ENCODE results near the gene ATN1. TPM values are rescaled to one million over a fixed set of nuclear protein-coding genes. Genes with fewer than 3 reads are reported as not detected.
"Not testable (repeated sequence)": the region's sequence is repeated elsewhere in the genome, so short reads cannot be mapped to it uniquely, and the experiment has no call there.

Gene ATN1
- total and polyA plus RNA-seq, 2 of the 8 experiments (the other 6 are each of a cell fraction or from before 2014, with no cell fraction given) = 20.6 to 73.4 TPM

- TF ChIP-seq CBX5 (IDR thresholded peaks at IDR 0.05; ENCODE audit: low read depth, low read length) = no peak
- TF ChIP-seq POU5F1 (IDR thresholded peaks at IDR 0.05; ENCODE audit: low read depth, low read length) = no peak
- TF ChIP-seq SRF (IDR thresholded peaks at IDR 0.05; ENCODE audit: low read depth, low read length) = no peak
- no peak for TF ChIP-seq CBX8 (IDR thresholded peaks at IDR 0.05; ENCODE audit: borderline replicate concordance, low read depth, low read length)
- TF ChIP-seq JUND (IDR thresholded peaks at IDR 0.05; ENCODE audit: low read length) = no peak
- no peak for TF ChIP-seq TAF1 (IDR thresholded peaks at IDR 0.05; ENCODE audit: low read depth, low read length)
- TF ChIP-seq SP1 (IDR thresholded peaks at IDR 0.05; ENCODE audit: low read depth, low read length) = no peak
- TF ChIP-seq SAP30 (IDR thresholded peaks at IDR 0.05; ENCODE audit: insufficient read depth, insufficient replicate concordance, low read length) = no peak
Observed at GRCh38 chr12:6905414-6906040, 22.2 kb upstream of the ATN1 start (continued).

- H4K91ac ChIP-seq (replicated peaks; ENCODE audit: insufficient read length, low read length); H3K36me3 ChIP-seq (ENCODE audit: control insufficient read depth in 2 of 4, insufficient read depth in 4 of 4, low read length in 3 of 4); H3K14ac ChIP-seq (ENCODE audit: insufficient read length); H3K27ac ChIP-seq (ENCODE audit: low read depth, low read length); H4K5ac ChIP-seq (ENCODE audit: insufficient read length, low read depth, low read length); H3K9ac ChIP-seq (replicated peaks in 1 of 4; ENCODE audit: extremely low read depth in 1 of 4, low read depth in 3 of 4, low read length in 3 of 4); H2BK15ac ChIP-seq (ENCODE audit: low read length); H3K56ac ChIP-seq (replicated peaks; ENCODE audit: insufficient read length, low read depth, low read length); H2BK20ac ChIP-seq (ENCODE audit: low read length); H3K79me2 ChIP-seq (ENCODE audit: control insufficient read depth in 1 of 2, insufficient read depth in 2 of 2, low read length in 2 of 2); H3K4ac ChIP-seq (replicated peaks; ENCODE audit: insufficient read length, low read depth, low read length); H2BK12ac ChIP-seq (ENCODE audit: low read depth, low read length); H3K9me3 ChIP-seq (ENCODE audit: insufficient read depth in 2 of 2, low read depth in 1 of 2, low read length in 1 of 2); H2AK5ac ChIP-seq (ENCODE audit: low read depth, low read length); H3K27me3 ChIP-seq (replicated peaks in 1 of 4; ENCODE audit: control insufficient read depth in 3 of 4, extremely low read depth in 1 of 4, insufficient read depth in 3 of 4, low read length in 3 of 4); DNase-seq (ENCODE audit: low read depth in 1 of 2, low spot score in 2 of 2); H3K4me3 ChIP-seq (ENCODE audit: extremely low read depth in 1 of 4, insufficient read depth in 2 of 4, low read depth in 3 of 4, low read length in 4 of 4); H2AFZ ChIP-seq (ENCODE audit: low read length); H3K23me2 ChIP-seq (ENCODE audit: low read depth, low read length); H4K20me1 ChIP-seq (replicated peaks in 1 of 2; ENCODE audit: control insufficient read depth in 1 of 2, insufficient read depth in 2 of 2, low read length in 2 of 2); H2BK120ac ChIP-seq (replicated peaks; ENCODE audit: low read depth, low read length); H4K8ac ChIP-seq (ENCODE audit: extremely low read depth, insufficient read depth, low read length); H3K18ac ChIP-seq (ENCODE audit: extremely low read depth, low read length); H2BK5ac ChIP-seq (ENCODE audit: low read depth, low read length); FAIRE-seq; H3K79me1 ChIP-seq (ENCODE audit: low read depth, low read length); H3K4me2 ChIP-seq (ENCODE audit: insufficient read depth in 1 of 2, low read depth in 2 of 2, low read length in 2 of 2); H3K23ac ChIP-seq (ENCODE audit: insufficient read length): not testable (repeated sequence)
- POLR2A ChIA-PET (ENCODE audit: partially characterized antibody) = interaction anchor here (1.7 to 39.6 kb wide), 4 partner anchors 16 to 39 kb away, joined by 7 to 1027 read pairs (median 246); partner anchors contain the start of genes ATN1, C12orf57, PTPN6 and RNU7-1
- CTCF ChIA-PET (ENCODE audit: partially characterized antibody) = interaction anchor here (0.6 to 13.0 kb wide), 10 partner anchors 10 to 99 kb away, joined by 3 to 74 read pairs (median 8); partner anchors contain the start of genes ATN1, ENO2 and SPSB2
- H3K4me1 ChIP-seq (replicated peaks in 1 of 4; ENCODE audit: control insufficient read depth in 3 of 4, insufficient read depth in 4 of 4, low read length in 3 of 4) = peaks cover 3 to 16% (median 7%) of the 10 kb centered on the region in 4 experiments; a peak in 5 of 7 replicates
- 96% methylated on average over 11 of the region's 11 CpGs; no CpG with 5 or more reads in 1 of the 2 experiments for WGBS, 2 experiments (ENCODE audit: extremely low coverage in 1 of 2, insufficient coverage in 1 of 2, insufficient read length in 1 of 2, insufficient replicate concordance in 2 of 2, low coverage in 1 of 2, low lambda C conversion rate in 2 of 2, missing lambda C conversion rate in 1 of 2)
Observed at GRCh38 chr12:6908141-6908540, 19.6 kb upstream of the ATN1 start.

Measured in H1 (cell line).